DOHH2 (cell line): Measurements from ENCODE around the gene ST6GALNAC5.

Experiments
- H3F3A ChIP-seq: fragments of 200-600 bp; sonication (generic), shearing (Covaris generic); 2 replicates; pipeline ENCODE4 v1.6.0; 2016; ENCODE audit warnings: antibody characterized with exemption, mild to moderate bottlenecking; ENCODE audit not compliant: control insufficient read depth, insufficient read depth
- H3K27ac ChIP-seq: fragments of 200-600 bp; sonication (generic); 2 replicates; pipeline ENCODE4 v1.5.1; 2014; ENCODE audit warnings: low read depth, mild to moderate bottlenecking, low read length, moderate library complexity
- H3K27me3 ChIP-seq: fragments of 200-600 bp; sonication (generic); 2 replicates; pipeline ENCODE4 v1.6.1; 2014; ENCODE audit warnings: mild to moderate bottlenecking, low read length, mixed read lengths; ENCODE audit not compliant: control insufficient read depth
- H3K36me3 ChIP-seq: fragments of 200-600 bp; sonication (generic); 2 replicates; pipeline ENCODE4 v1.6.1; 2014; ENCODE audit warnings: mild to moderate bottlenecking, low read length, moderate library complexity, mixed read lengths; ENCODE audit not compliant: control insufficient read depth
- H3K4me1 ChIP-seq: fragments of 200-600 bp; sonication (generic); 2 replicates; pipeline ENCODE4 v1.6.1; 2014; ENCODE audit warnings: mild to moderate bottlenecking, low read length, mixed read lengths; ENCODE audit not compliant: control insufficient read depth
- H3K4me2 ChIP-seq: fragments of 200-600 bp; sonication (generic); 2 replicates; pipeline ENCODE4 v1.6.0; 2014; ENCODE audit warnings: mild to moderate bottlenecking, low read length, moderate library complexity
- H3K4me3 ChIP-seq: fragments of 200-600 bp; sonication (generic); 2 replicates; pipeline ENCODE4 v1.5.1; 2014; ENCODE audit warnings: mild to moderate bottlenecking, low read length, mixed read lengths
- H3K79me2 ChIP-seq: fragments of 200-600 bp; sonication (generic); 2 replicates; pipeline ENCODE4 v1.6.1; 2014; ENCODE audit warnings: mild to moderate bottlenecking, low read length, mixed read lengths; ENCODE audit not compliant: control insufficient read depth
- H3K9me2 ChIP-seq: fragments of 200-600 bp; sonication (generic); replicated peaks from 2 replicates; pipeline ENCODE4 v1.6.1; 2014; ENCODE audit warnings: mild to moderate bottlenecking, low read length, mixed read lengths; ENCODE audit not compliant: control insufficient read depth
- H3K9me3 ChIP-seq: fragments of 200-600 bp; sonication (generic); 2 replicates; pipeline ENCODE4 v1.6.1; 2014; ENCODE audit warnings: antibody characterized with exemption, low read length, mixed read lengths; ENCODE audit not compliant: control insufficient read depth, insufficient read depth
- H4K20me1 ChIP-seq: fragments of 200-600 bp; sonication (generic); 2 replicates; pipeline ENCODE4 v1.6.0; 2014; ENCODE audit warnings: low read depth, mild to moderate bottlenecking, antibody characterized with exemption, low read length, moderate library complexity; ENCODE audit not compliant: control insufficient read depth, insufficient read depth
- CTCF ChIP-seq: fragments of 200-600 bp; sonication (generic); IDR thresholded peaks from one replicate; pipeline ENCODE4 v1.5.1; 2014; ENCODE audit warnings: antibody characterized with exemption, mild to moderate bottlenecking, low read depth, low read length; ENCODE audit not compliant: poor library complexity, severe bottlenecking
- EZH2phosphoT487 ChIP-seq: fragments of 200-600 bp; sonication (generic); IDR thresholded peaks from 2 replicates; pipeline ENCODE4 v1.6.1; 2017; ENCODE audit warnings: borderline replicate concordance, mild to moderate bottlenecking, antibody characterized with exemption, low read length, moderate library complexity, mixed read lengths

ST6GALNAC5 gene

GRCh38 chr1:77031106-77031662, 163.9 kb downstream of the ST6GALNAC5 start:
- no peak for TF ChIP-seq EZH2phosphoT487
- TF ChIP-seq CTCF, result no peak
- Histone ChIP-seq H3K4me3 (no peak overlapping the region), H4K20me1 (no peaks in the 10 kb centered on the region), H3K4me2 (no peak overlapping the region), H3K9me2 (no peaks in the 10 kb centered on the region), H3K79me2 (no peaks in the 10 kb centered on the region), H3K4me1 (no peaks in the 10 kb centered on the region), H3K36me3 (no peaks in the 10 kb centered on the region), H3F3A (no peaks in the 10 kb centered on the region), H3K9me3 (no peaks in the 10 kb centered on the region), H3K27ac (no peak overlapping the region), H3K27me3 (peaks cover 2% of the 10 kb centered on the region; the same call in 1 of the 2 replicates)

GRCh38 chr1:77036560-77036959, 169.3 kb downstream of the ST6GALNAC5 start:
- Histone ChIP-seq H3K9me2 (no peaks in the 10 kb centered on the region), H3K4me2 (no peak overlapping the region), H3K79me2 (no peaks in the 10 kb centered on the region), H4K20me1 (no peaks in the 10 kb centered on the region), H3K4me1 (no peaks in the 10 kb centered on the region), H3F3A (no peaks in the 10 kb centered on the region), H3K9me3 (no peaks in the 10 kb centered on the region), H3K27me3 (no peaks in the 10 kb centered on the region), H3K4me3 (no peak overlapping the region), H3K36me3 (no peaks in the 10 kb centered on the region), H3K27ac (no peak overlapping the region)
- no peak for TF ChIP-seq EZH2phosphoT487
- no peak for TF ChIP-seq CTCF

DNA sequence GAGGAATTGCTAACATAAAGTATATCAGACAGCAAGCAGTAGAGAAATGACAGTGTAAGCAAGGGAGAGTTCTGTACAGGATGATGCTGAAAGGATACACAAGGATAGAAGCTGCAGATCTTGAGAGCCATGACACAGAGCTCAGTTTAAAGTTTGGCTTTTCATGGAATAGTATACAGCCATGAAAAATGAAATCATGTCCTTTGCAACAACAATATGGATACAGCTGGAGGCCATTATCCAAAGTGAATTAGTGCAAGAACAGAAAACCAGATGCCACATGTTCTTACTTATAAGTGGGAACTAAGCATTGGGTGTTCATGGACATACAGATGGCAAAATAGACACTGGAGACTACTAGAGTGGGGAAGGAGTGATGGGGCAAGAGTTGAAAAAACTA, 169.8 kb downstream of the ST6GALNAC5 start:
- Histone ChIP-seq H3K79me2 (no peaks in the 10 kb centered on the region), H3K9me2 (no peaks in the 10 kb centered on the region)
- TF ChIP-seq CTCF (no peak), EZH2phosphoT487 (no peak)

More for the DNA sequence above, 169.8 kb downstream of the ST6GALNAC5 start:
- Histone ChIP-seq H3K27ac (no peak overlapping the region), H3F3A (no peaks in the 10 kb centered on the region), H3K27me3 (no peaks in the 10 kb centered on the region), H4K20me1 (no peaks in the 10 kb centered on the region), H3K4me3 (no peak overlapping the region), H3K4me2 (no peak overlapping the region), H3K9me3 (no peaks in the 10 kb centered on the region), H3K4me1 (no peaks in the 10 kb centered on the region), H3K36me3 (no peaks in the 10 kb centered on the region)
